Measurements from ENCODE around the gene AFAP1L2.

The AFAP1L2 gene

GRCh38 chr10:114281461-114281860 lies 122.8 kb downstream of the AFAP1L2 start:
- no peaks in the 10 kb centered on the region for H3K36me3 Mint-ChIP-seq
- no peak overlapping the region for H3K4me3 Mint-ChIP-seq
- peaks cover 2% of the 10 kb centered on the region for H3K27me3 Mint-ChIP-seq
- H3K27ac Mint-ChIP-seq, result no peak overlapping the region
- no peaks in the 10 kb centered on the region for H3K9me3 Mint-ChIP-seq (ENCODE audit: low read depth)
- no peaks in the 10 kb centered on the region for H3K4me1 Mint-ChIP-seq (ENCODE audit: low read depth)

- Mint-ChIP-seq H3K9me3 (ENCODE audit: low read depth) (no peaks in the 10 kb centered on the region), H3K27ac (no peak overlapping the region), H3K4me1 (ENCODE audit: low read depth) (no peaks in the 10 kb centered on the region), H3K27me3 (peaks cover 2% of the 10 kb centered on the region), H3K4me3 (no peak overlapping the region), H3K36me3 (no peaks in the 10 kb centered on the region)
These were observed 123.3 kb downstream of the AFAP1L2 start for GRCh38 chr10:114281006-114281405.

DNA sequence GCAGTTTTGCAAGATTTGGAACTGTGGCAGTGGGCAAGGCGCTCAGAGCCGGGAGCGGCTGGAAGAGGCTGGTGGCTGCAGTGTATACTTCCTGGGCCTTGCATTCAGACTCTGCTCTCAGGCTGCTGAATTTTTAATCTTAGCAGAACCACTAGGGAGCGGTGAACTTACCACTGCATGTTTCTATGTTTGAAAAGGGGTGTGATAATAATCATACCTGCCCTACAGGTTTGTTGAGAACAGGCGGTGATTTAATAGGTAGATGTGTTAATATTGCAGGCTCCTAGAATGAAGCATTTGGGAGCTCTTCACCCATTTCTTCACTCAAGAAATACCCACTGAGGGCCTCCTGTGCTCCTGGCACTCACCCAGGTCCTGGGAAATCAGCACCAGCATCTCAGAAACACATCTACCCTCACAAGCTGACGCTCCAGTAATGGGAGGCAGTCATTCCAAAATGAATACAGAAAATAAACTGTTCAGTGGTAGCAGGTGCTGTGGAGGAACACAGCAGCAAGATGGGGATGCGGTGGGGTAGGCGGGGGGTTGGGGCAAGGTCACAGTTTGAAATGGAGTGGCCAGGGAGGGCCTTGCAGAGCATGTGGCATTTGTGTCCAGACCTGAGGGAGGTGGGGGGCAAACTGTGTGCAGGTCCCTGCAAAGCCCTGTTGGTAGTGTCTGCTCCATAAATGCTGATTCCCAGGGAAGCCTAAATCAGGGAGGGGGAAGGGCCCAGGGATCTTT lies 124.2 kb downstream of the AFAP1L2 start:
- H3K4me3 Mint-ChIP-seq, result no peak overlapping the region
- no peak overlapping the region for H3K27ac Mint-ChIP-seq
- H3K9me3 Mint-ChIP-seq (ENCODE audit: low read depth), result no peaks in the 10 kb centered on the region
- H3K27me3 Mint-ChIP-seq, result no peaks in the 10 kb centered on the region
- H3K36me3 Mint-ChIP-seq, result no peaks in the 10 kb centered on the region
- H3K4me1 Mint-ChIP-seq (ENCODE audit: low read depth), result no peaks in the 10 kb centered on the region

DNA sequence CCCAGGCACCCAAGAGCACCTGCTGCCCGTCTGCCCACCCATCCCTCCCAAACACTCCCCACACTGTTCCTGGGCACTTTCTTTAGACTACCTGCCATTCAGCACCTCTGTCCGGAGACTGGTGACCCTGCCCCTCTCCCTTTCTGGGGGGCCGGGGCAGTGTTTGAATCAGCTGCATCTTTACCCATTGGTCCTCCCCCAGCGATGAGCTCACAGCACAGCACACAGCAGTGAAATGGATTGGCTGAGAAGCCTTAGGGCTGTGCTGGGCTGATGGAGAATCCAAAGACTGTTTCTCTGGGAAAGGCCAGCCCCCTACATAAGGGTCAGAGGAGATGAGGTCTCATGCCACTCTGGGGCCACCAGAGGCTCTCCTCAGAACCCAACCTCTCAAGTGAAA lies 125.0 kb downstream of the AFAP1L2 start:
- H3K27me3 Mint-ChIP-seq, result no peaks in the 10 kb centered on the region
- no peak overlapping the region for H3K4me3 Mint-ChIP-seq
- H3K4me1 Mint-ChIP-seq (ENCODE audit: low read depth), result no peaks in the 10 kb centered on the region
- H3K27ac Mint-ChIP-seq, result no peak overlapping the region
- no peaks in the 10 kb centered on the region for H3K36me3 Mint-ChIP-seq
- no peaks in the 10 kb centered on the region for H3K9me3 Mint-ChIP-seq (ENCODE audit: low read depth)

GRCh38 chr10:114278884-114279191 lies 125.5 kb downstream of the AFAP1L2 start:
- Mint-ChIP-seq H3K36me3 (no peaks in the 10 kb centered on the region), H3K4me3 (no peak overlapping the region), H3K27me3 (peaks cover 3% of the 10 kb centered on the region), H3K27ac (no peak overlapping the region), H3K9me3 (ENCODE audit: low read depth) (no peaks in the 10 kb centered on the region), H3K4me1 (ENCODE audit: low read depth) (no peaks in the 10 kb centered on the region)

GRCh38 chr10:114278140-114278883 lies 126.0 kb downstream of the AFAP1L2 start:
- Mint-ChIP-seq H3K36me3 (no peaks in the 10 kb centered on the region), H3K27me3 (peaks cover 4% of the 10 kb centered on the region), H3K4me1 (ENCODE audit: low read depth) (no peaks in the 10 kb centered on the region), H3K9me3 (ENCODE audit: low read depth) (no peaks in the 10 kb centered on the region), H3K4me3 (no peak overlapping the region), H3K27ac (no peak overlapping the region)

DNA sequence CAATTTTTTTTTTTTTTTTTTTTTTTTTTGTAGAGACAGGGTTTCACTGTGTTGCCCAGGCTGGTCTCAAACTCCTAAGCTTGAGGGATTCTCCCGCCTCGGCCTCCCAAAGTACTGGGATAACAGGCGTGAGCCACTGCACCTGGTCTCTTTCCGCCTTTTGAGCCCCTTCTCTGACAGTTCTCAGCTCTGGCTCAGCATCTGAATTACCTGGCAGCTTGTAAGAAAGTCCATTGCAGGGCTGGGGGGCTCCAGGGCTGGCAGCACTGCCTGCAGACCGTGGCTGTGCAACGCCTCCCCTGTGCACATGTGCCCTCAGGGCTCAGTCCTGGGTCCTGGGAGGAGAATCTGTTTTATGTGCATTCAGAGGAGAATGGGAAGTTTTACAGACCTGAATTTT lies 127.6 kb downstream of the AFAP1L2 start:
- no peaks in the 10 kb centered on the region for H3K9me3 Mint-ChIP-seq (ENCODE audit: low read depth)
- H3K27ac Mint-ChIP-seq, result no peak overlapping the region
- peaks cover 4% of the 10 kb centered on the region for H3K27me3 Mint-ChIP-seq

DNA sequence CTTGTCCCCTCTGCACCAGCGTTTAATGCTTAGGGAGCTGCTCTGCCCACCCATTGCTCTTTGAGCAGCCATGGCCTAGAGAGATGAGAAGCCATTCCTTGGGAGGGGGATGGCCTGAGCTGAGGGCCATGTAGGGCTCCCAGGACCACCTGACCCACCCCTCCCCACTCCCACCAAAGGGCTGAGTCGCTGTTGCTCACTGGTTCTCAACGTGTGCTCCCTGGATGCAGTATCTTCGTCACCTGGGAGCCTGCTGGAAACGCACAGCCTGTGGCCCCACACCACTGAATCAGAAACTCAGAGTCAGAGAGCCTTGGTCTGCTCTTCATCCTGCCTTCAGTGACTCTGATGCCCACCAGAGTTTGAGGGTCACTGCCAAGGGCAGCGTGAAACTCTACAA lies 128.2 kb downstream of the AFAP1L2 start:
- H3K27me3 Mint-ChIP-seq, result peaks cover 4% of the 10 kb centered on the region
- no peaks in the 10 kb centered on the region for H3K4me1 Mint-ChIP-seq (ENCODE audit: low read depth)
- no peak overlapping the region for H3K27ac Mint-ChIP-seq

More for the DNA sequence above, 127.6 kb downstream of the AFAP1L2 start:
- Mint-ChIP-seq H3K4me1 (ENCODE audit: low read depth) (no peaks in the 10 kb centered on the region), H3K36me3 (no peaks in the 10 kb centered on the region), H3K4me3 (no peak overlapping the region)

GRCh38 chr10:114274616-114275453 lies 129.5 kb downstream of the AFAP1L2 start:
- Mint-ChIP-seq H3K27me3 (peaks cover 4% of the 10 kb centered on the region), H3K27ac (no peak overlapping the region), H3K4me3 (no peak overlapping the region), H3K4me1 (ENCODE audit: low read depth) (no peaks in the 10 kb centered on the region), H3K36me3 (no peaks in the 10 kb centered on the region), H3K9me3 (ENCODE audit: low read depth) (no peaks in the 10 kb centered on the region)

More for the DNA sequence above, 128.2 kb downstream of the AFAP1L2 start:
- no peak overlapping the region for H3K4me3 Mint-ChIP-seq
- no peaks in the 10 kb centered on the region for H3K36me3 Mint-ChIP-seq
- no peaks in the 10 kb centered on the region for H3K9me3 Mint-ChIP-seq (ENCODE audit: low read depth)

- no peaks in the 10 kb centered on the region for H3K4me1 Mint-ChIP-seq (ENCODE audit: low read depth)
- H3K9me3 Mint-ChIP-seq (ENCODE audit: low read depth), result no peaks in the 10 kb centered on the region
- no peak overlapping the region for H3K4me3 Mint-ChIP-seq
- H3K36me3 Mint-ChIP-seq, result no peaks in the 10 kb centered on the region
- H3K27ac Mint-ChIP-seq, result no peak overlapping the region
- H3K27me3 Mint-ChIP-seq, result peaks cover 4% of the 10 kb centered on the region
These were observed 130.4 kb downstream of the AFAP1L2 start for GRCh38 chr10:114273910-114274309.

GRCh38 chr10:114272696-114273095 lies 131.6 kb downstream of the AFAP1L2 start:
- Mint-ChIP-seq H3K36me3 (no peaks in the 10 kb centered on the region), H3K27ac (no peak overlapping the region), H3K27me3 (peaks cover 4% of the 10 kb centered on the region), H3K9me3 (ENCODE audit: low read depth) (no peaks in the 10 kb centered on the region), H3K4me3 (no peak overlapping the region), H3K4me1 (ENCODE audit: low read depth) (no peaks in the 10 kb centered on the region)

GRCh38 chr10:114271779-114272167 lies 132.5 kb downstream of the AFAP1L2 start:
- H3K4me3 Mint-ChIP-seq, result no peak overlapping the region
- H3K27me3 Mint-ChIP-seq, result peaks cover 4% of the 10 kb centered on the region
- H3K9me3 Mint-ChIP-seq (ENCODE audit: low read depth), result no peaks in the 10 kb centered on the region
- H3K4me1 Mint-ChIP-seq (ENCODE audit: low read depth), result no peaks in the 10 kb centered on the region
- no peak overlapping the region for H3K27ac Mint-ChIP-seq
- no peaks in the 10 kb centered on the region for H3K36me3 Mint-ChIP-seq

- Mint-ChIP-seq H3K27me3 (peaks cover 4% of the 10 kb centered on the region), H3K36me3 (no peaks in the 10 kb centered on the region), H3K4me3 (no peak overlapping the region), H3K27ac (no peak overlapping the region), H3K9me3 (ENCODE audit: low read depth) (no peaks in the 10 kb centered on the region), H3K4me1 (ENCODE audit: low read depth) (no peaks in the 10 kb centered on the region)
These were observed 133.1 kb downstream of the AFAP1L2 start for GRCh38 chr10:114271075-114271778.

DNA sequence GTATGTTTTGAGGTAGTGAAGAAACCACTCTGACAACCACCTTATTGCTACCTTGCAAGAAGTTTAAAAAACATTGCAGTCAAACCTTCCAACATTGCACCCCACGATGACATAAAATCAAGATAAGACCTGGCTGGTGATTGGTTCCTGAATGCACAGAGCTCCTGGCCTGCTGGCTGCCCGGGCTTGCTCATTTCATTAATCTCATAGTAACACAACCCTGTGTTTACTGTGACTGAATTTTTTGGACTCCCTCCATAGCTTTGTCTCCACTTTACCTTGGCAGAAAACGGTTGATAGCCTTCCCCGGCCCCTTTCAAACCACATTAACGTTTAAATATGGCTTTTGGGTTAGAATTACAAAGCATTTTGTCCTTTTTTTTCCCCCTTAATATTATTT lies 137.8 kb downstream of the AFAP1L2 start:
- no peaks in the 10 kb centered on the region for H3K36me3 Mint-ChIP-seq
- peaks cover 1% of the 10 kb centered on the region for H3K27me3 Mint-ChIP-seq
- no peaks in the 10 kb centered on the region for H3K9me3 Mint-ChIP-seq (ENCODE audit: low read depth)
- no peak overlapping the region for H3K4me3 Mint-ChIP-seq
- H3K4me1 Mint-ChIP-seq (ENCODE audit: low read depth), result no peaks in the 10 kb centered on the region
- no peak overlapping the region for H3K27ac Mint-ChIP-seq

All from activated naive CD8-positive, alpha-beta T cell (primary cell).